Thyroid gland (tissue), 4 donors: ENCODE data around the gene ALDOC.

ENCODE experiments used
- POLR2A ChIP-seq, 2 donors: fragments of 450-650 bp; IDR thresholded peaks; one replicate each; pipeline ENCODE4 v1.6.1; 2017; ENCODE audit warnings: antibody characterized with exemption in 2 of 2, mild to moderate bottlenecking in 2 of 2, moderate library complexity in 1 of 2
- TF ChIP-seq, protein P1 (sequence below), 6 experiments: fragments of 200-600 bp in 3 of 6; fragments of 450-650 bp in 3 of 6; sonication (generic) in 3 of 6; IDR thresholded peaks; one replicate each; pipeline ENCODE4 v1.5.1; 2016 to 2019; ENCODE audit warnings: antibody characterized with exemption in 6 of 6, mild to moderate bottlenecking in 2 of 6, inconsistent platforms in 1 of 6, moderate library complexity in 1 of 6

DNA sequence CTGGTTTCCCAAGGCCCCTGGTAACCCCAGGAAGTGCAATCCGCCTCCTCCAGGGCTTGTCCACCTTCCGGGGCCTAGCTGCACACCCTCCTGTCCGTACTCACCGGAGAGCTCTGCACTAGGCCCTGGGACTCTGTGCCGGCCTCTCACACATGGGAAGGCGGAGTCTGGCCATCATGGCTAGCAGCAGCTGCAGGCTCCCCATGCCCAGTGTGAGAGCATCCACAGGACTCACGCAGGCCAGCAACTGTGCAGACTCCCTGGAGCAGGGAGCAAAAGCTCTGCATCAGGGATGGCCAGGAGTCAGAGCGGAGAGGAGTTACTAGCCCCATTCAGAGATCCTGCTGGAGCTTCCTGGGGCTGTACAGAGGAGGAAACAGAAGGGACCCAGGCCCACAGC is 50.3 kb downstream of the ALDOC start:
- TF ChIP-seq, protein P1, sequence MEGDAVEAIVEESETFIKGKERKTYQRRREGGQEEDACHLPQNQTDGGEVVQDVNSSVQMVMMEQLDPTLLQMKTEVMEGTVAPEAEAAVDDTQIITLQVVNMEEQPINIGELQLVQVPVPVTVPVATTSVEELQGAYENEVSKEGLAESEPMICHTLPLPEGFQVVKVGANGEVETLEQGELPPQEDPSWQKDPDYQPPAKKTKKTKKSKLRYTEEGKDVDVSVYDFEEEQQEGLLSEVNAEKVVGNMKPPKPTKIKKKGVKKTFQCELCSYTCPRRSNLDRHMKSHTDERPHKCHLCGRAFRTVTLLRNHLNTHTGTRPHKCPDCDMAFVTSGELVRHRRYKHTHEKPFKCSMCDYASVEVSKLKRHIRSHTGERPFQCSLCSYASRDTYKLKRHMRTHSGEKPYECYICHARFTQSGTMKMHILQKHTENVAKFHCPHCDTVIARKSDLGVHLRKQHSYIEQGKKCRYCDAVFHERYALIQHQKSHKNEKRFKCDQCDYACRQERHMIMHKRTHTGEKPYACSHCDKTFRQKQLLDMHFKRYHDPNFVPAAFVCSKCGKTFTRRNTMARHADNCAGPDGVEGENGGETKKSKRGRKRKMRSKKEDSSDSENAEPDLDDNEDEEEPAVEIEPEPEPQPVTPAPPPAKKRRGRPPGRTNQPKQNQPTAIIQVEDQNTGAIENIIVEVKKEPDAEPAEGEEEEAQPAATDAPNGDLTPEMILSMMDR (IDR thresholded peaks at IDR 0.05): no peak
- TF ChIP-seq POLR2A (IDR thresholded peaks at IDR 0.05): no peak
